ENCODE results near the gene CPNE7.

DNA sequence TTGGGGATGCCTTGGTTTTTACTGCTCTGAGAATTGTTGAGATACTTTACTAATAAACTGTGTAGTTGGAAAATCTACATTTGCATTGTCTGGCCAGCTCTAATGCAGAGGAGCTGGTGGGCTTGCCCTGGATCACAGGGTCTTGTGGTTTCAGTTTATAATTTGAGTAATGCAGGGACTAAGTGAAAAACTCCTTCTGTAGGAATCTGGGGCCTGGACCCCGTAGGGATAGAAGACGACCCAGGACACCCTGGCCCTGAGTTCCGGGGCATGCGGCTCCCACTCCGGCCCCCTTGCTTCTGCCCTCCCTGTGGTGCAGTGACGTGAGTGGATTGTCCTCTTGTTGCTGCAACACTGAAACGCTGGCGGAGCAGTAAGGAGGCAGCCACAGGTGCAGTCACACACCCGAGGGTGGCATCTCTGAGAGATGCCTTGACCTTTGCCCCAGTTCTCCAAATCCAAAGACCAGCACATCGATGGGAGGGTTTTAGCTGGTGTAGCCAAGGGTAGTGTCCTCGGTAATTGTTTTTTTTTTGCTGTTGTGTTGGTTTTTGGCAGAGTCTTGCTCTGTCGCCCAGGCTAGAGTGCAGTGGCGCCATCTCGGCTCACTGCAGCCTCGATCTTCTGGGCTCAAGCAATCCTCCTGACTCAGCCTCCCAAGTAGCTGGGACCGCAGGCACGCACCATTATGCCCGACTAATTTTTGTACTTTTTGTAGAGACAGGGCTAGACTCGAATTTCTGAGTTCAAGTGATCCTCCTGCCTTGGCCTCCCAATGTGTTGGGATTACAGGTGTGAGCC lies 17.7 kb upstream of the CPNE7 start:
- TF ChIP-seq CREB1 (IDR thresholded peaks at IDR 0.05; ENCODE audit: low read depth) (no peak), RAD21 (IDR thresholded peaks at IDR 0.05; ENCODE audit: low read depth) (no peak), NFIC (IDR thresholded peaks at IDR 0.05) (no peak), CEBPB (IDR thresholded peaks at IDR 0.05) (no peak), REST (IDR thresholded peaks at IDR 0.05; ENCODE audit: low read depth) (no peak), EP300 (IDR thresholded peaks at IDR 0.05; ENCODE audit: borderline replicate concordance) (no peak), TAF1 (IDR thresholded peaks at IDR 0.05; ENCODE audit: low read depth) (no peak), YY1 (IDR thresholded peaks at IDR 0.05; ENCODE audit: low read depth) (no peak), MAX (IDR thresholded peaks at IDR 0.05) (no peak), EGR1 (IDR thresholded peaks at IDR 0.05) (no peak), TCF12 (IDR thresholded peaks at IDR 0.05; ENCODE audit: low read depth) (no peak)
- TF ChIP-seq, protein P1, sequence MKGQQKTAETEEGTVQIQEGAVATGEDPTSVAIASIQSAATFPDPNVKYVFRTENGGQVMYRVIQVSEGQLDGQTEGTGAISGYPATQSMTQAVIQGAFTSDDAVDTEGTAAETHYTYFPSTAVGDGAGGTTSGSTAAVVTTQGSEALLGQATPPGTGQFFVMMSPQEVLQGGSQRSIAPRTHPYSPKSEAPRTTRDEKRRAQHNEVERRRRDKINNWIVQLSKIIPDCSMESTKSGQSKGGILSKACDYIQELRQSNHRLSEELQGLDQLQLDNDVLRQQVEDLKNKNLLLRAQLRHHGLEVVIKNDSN (IDR thresholded peaks at IDR 0.05): no peak

All from Ishikawa (cell line).